ENCODE data around the gene ACTR2. TPM values are rescaled to one million over a fixed set of nuclear protein-coding genes. Genes with fewer than 3 reads are reported as not detected.
"Not testable (repeated sequence)": the region's sequence is repeated elsewhere in the genome, so short reads cannot be mapped to it uniquely, and the experiment has no call there.

ACTR2 gene
- total RNA-seq, 1 experiment from 2014 or later: 228 TPM

DNA sequence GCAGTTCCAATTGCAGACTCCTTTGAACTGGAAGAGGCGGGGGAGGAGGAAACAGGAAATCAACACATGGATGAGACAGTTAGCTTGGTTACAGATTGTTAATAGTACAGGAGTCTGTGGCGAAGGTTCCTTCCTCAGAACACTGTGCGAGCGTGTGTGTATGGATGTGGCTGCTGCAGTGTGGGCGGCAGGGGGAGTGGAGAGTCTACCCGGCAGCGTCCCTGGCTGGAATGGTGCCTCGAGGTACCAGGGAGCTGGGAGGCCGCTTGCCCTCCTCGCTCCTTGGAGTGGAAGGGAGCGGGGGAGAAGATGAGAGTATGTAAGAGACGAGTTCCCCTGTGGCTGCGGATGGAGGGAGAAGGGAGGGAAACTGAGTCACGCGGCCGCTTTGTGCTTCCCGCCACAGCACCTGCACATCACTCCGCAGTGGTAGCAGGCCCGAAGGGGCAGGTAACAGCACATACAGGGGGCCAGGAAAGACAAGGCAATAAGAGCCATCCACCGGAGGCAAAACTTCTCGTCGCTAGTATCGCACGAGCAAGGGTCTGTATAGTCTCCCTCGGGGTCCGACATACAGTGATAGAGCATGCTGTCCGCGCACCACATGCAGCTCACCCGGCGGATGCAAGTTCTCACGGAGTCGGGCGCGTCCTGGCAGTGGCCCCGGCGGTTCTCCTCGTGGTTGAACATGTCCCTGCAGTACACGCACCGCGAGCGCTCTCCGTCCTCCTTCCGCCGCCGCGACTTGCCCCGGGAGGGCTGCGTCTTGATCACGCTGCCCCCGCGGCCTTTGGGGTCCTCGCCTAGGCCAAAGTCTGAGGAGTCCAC lies 85.7 kb downstream of the ACTR2 start:
- Histone ChIP-seq H3K9me3 (ENCODE audit: low read length) (no peaks in the 10 kb centered on the region), H3K9ac (ENCODE audit: low read length) (no peak overlapping the region), H3K36me3 (ENCODE audit: insufficient read depth, low read length) (no peaks in the 10 kb centered on the region), H3K4me3 (ENCODE audit: low read length) (no peak overlapping the region), H4K20me1 (ENCODE audit: insufficient read depth, low read depth, low read length) (0 out of 2 replicates have a peak, but pooled peaks cover 7% of the 10 kb centered on the region), H3K4me2 (ENCODE audit: low read depth, low read length, poor library complexity, severe bottlenecking) (no peak overlapping the region), H2AFZ (ENCODE audit: low read length) (no peak overlapping the region), H3K4me1 (ENCODE audit: low read length) (peaks cover 7% of the 10 kb centered on the region), H3K9me2 (replicated peaks; ENCODE audit: insufficient read depth, low read length) (no peaks in the 10 kb centered on the region), H3K27ac (ENCODE audit: low read length) (no peak overlapping the region), H3K27me3 (ENCODE audit: low read length) (no peaks in the 10 kb centered on the region), H3K79me2 (ENCODE audit: low read length) (no peaks in the 10 kb centered on the region)
- no peak for DNase-seq

DNA sequence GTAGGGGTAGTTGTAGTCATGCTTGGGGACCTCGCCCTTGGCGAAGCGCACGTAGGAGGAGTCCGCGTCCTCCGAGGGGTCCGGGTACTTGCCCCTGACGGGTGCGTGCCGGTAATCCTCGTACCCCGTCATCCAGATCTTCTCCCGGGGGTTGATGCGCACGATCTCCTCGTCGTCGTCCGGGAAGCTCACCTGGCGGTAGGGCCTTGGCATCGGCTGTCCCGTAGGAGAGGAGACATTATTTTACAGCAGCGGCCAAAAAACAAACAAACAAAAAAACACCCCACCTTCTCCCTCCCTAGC lies 86.3 kb downstream of the ACTR2 start:
- Histone ChIP-seq H3K27me3 (ENCODE audit: low read length) (no peaks in the 10 kb centered on the region), H3K79me2 (ENCODE audit: low read length) (no peaks in the 10 kb centered on the region), H3K4me2 (ENCODE audit: low read depth, low read length, poor library complexity, severe bottlenecking) (no peak overlapping the region), H3K4me1 (ENCODE audit: low read length) (peaks cover 7% of the 10 kb centered on the region), H3K36me3 (ENCODE audit: insufficient read depth, low read length) (no peaks in the 10 kb centered on the region), H3K9ac (ENCODE audit: low read length) (no peak overlapping the region), H3K9me3 (ENCODE audit: low read length) (no peaks in the 10 kb centered on the region), H3K9me2 (replicated peaks; ENCODE audit: insufficient read depth, low read length) (no peaks in the 10 kb centered on the region), H4K20me1 (ENCODE audit: insufficient read depth, low read depth, low read length) (0 out of 2 replicates have a peak, but pooled peaks cover 7% of the 10 kb centered on the region), H3K27ac (ENCODE audit: low read length) (no peak overlapping the region), H3K4me3 (ENCODE audit: low read length) (no peak overlapping the region), H2AFZ (ENCODE audit: low read length) (no peak overlapping the region)
- no peak for DNase-seq

DNA sequence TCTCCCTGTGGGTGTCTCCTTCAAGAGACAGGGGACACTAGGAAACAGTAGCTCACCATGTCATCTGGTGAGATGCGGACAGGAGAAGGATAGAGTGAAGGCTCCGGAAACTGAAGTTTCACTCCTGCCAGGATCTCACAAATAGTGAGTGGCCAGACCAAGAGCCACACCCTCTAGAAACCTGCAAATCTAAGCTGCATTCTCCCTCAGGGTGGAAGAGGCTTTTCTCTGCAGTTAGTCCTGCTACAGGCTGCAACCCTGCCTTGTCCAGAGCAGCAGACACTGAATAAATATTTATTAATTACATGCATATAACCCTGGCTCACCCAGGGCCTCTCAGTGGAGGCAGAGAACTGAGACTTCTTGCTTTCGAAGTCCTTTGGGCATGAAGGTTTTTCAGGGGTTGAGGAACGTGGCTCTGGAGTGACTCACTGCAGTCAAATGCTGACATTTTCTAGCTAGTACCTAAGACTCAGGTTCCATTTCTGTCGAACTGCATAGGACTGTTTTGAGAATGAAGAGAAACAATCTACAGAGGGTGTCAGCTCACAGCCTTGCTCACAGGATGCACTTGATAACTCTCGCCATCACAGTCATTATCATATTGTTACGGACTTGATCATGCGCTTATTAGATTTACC lies 87.3 kb downstream of the ACTR2 start:
- Histone ChIP-seq H3K4me1 (ENCODE audit: low read length) (peaks cover 7% of the 10 kb centered on the region), H3K9ac (ENCODE audit: low read length) (no peak overlapping the region), H4K20me1 (ENCODE audit: insufficient read depth, low read depth, low read length) (peaks cover 11% of the 10 kb centered on the region; the same call in 1 of the 2 replicates), H3K9me2 (replicated peaks; ENCODE audit: insufficient read depth, low read length) (no peaks in the 10 kb centered on the region), H3K36me3 (ENCODE audit: insufficient read depth, low read length) (no peaks in the 10 kb centered on the region), H3K4me3 (ENCODE audit: low read length) (no peak overlapping the region), H3K27ac (ENCODE audit: low read length) (no peak overlapping the region), H3K4me2 (ENCODE audit: low read depth, low read length, poor library complexity, severe bottlenecking) (no peak overlapping the region), H3K79me2 (ENCODE audit: low read length) (no peaks in the 10 kb centered on the region), H3K27me3 (ENCODE audit: low read length) (no peaks in the 10 kb centered on the region), H3K9me3 (ENCODE audit: low read length) (no peaks in the 10 kb centered on the region), H2AFZ (ENCODE audit: low read length) (no peak overlapping the region)
- DNase-seq: no peak

DNA sequence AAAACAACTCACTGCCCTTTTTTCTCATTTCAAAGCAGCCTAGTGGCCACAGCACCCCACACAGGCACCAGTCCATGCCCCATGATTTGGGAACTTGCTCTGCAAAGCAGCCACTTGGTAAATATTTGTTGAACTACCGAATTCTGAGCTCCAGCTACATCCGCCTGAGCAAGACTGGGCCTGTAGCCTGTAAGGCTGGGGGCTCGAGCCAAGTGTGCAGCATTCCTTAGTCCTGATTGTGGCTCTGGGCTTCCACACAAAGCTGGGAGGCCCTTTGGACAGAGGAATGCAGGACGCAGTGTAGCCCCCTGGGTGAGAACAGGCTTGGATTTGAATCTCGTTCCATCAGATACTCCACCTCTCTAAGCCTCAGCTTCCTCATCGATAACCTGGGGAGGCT lies 88.4 kb downstream of the ACTR2 start:
- H3K27ac ChIP-seq (ENCODE audit: low read length): no peak overlapping the region
- H3K9me3 ChIP-seq (ENCODE audit: low read length): no peaks in the 10 kb centered on the region
- no peak overlapping the region for H3K4me3 ChIP-seq (ENCODE audit: low read length)
- H3K9me2 ChIP-seq (replicated peaks; ENCODE audit: insufficient read depth, low read length): no peaks in the 10 kb centered on the region
- no peak overlapping the region for H3K9ac ChIP-seq (ENCODE audit: low read length)
- DNase-seq: no peak
- H3K4me1 ChIP-seq (ENCODE audit: low read length): peaks cover 7% of the 10 kb centered on the region
- no peaks in the 10 kb centered on the region for H3K79me2 ChIP-seq (ENCODE audit: low read length)
- no peak overlapping the region for H3K4me2 ChIP-seq (ENCODE audit: low read depth, low read length, poor library complexity, severe bottlenecking)
- H4K20me1 ChIP-seq (ENCODE audit: insufficient read depth, low read depth, low read length): peaks cover 16% of the 10 kb centered on the region; the same call in 1 of the 2 replicates
- no peaks in the 10 kb centered on the region for H3K36me3 ChIP-seq (ENCODE audit: insufficient read depth, low read length)
- H3K27me3 ChIP-seq (ENCODE audit: low read length): no peaks in the 10 kb centered on the region
- H2AFZ ChIP-seq (ENCODE audit: low read length): no peak overlapping the region

DNA sequence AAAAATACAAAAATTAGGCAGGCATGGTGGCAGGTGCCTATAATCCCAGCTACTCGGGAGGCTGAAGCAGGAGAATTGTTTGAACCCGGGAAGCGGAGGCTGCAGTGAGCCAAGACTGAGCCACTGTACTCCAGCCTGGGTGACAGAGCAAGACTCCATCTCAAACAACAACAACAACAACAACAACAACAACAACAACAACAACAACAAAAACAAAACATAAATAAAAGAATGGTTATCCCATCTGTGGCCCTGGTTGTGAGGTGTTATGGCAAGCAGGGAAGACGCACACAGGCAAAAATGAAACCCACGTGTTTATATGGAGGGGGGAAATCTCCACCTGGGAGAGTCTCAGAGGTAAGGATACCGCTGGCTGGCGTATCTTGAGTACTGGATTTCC lies 89.7 kb downstream of the ACTR2 start:
- H3K36me3 ChIP-seq (ENCODE audit: insufficient read depth, low read length); H2AFZ ChIP-seq (ENCODE audit: low read length); H3K79me2 ChIP-seq (ENCODE audit: low read length); H3K27me3 ChIP-seq (ENCODE audit: low read length); DNase-seq; H3K9me2 ChIP-seq (replicated peaks; ENCODE audit: insufficient read depth, low read length); H3K4me1 ChIP-seq (ENCODE audit: low read length); H3K4me2 ChIP-seq (ENCODE audit: low read depth, low read length, poor library complexity, severe bottlenecking); H3K27ac ChIP-seq (ENCODE audit: low read length); H3K9me3 ChIP-seq (ENCODE audit: low read length); H3K4me3 ChIP-seq (ENCODE audit: low read length); H3K9ac ChIP-seq (ENCODE audit: low read length): not testable (repeated sequence)
- peaks cover 16% of the 10 kb centered on the region; the same call in 1 of the 2 replicates for H4K20me1 ChIP-seq (ENCODE audit: insufficient read depth, low read depth, low read length)

DNA sequence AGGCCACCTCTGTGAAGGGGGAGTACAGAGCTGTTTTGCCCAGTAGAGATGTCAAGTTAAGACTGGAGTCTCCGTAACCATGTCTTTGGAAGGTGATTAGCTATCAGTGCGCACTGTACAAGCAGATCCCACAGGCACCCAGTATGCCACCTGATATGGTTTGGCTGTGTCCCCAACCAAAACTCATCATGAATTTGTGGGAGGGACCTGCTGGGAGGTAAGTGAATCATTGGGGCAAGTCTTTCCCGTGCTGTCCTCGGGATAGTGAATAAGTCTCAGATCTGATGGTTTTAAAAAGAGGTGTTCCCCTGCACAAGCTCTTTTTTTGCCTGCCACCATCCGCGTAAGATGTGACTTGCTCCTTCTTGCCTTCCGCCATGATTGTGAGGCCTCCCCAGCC lies 90.2 kb downstream of the ACTR2 start:
- H3K36me3 ChIP-seq (ENCODE audit: insufficient read depth, low read length): no peaks in the 10 kb centered on the region
- peaks cover 15% of the 10 kb centered on the region; the same call in 1 of the 2 replicates for H4K20me1 ChIP-seq (ENCODE audit: insufficient read depth, low read depth, low read length)
- H3K4me1 ChIP-seq (ENCODE audit: low read length): peaks cover 6% of the 10 kb centered on the region
- DNase-seq: no peak
- no peaks in the 10 kb centered on the region for H3K9me3 ChIP-seq (ENCODE audit: low read length)
- no peak overlapping the region for H3K4me2 ChIP-seq (ENCODE audit: low read depth, low read length, poor library complexity, severe bottlenecking)
- H3K27ac ChIP-seq (ENCODE audit: low read length): no peak overlapping the region
- no peaks in the 10 kb centered on the region for H3K27me3 ChIP-seq (ENCODE audit: low read length)
- H3K4me3 ChIP-seq (ENCODE audit: low read length): no peak overlapping the region
- no peaks in the 10 kb centered on the region for H3K9me2 ChIP-seq (replicated peaks; ENCODE audit: insufficient read depth, low read length)
- no peak overlapping the region for H3K9ac ChIP-seq (ENCODE audit: low read length)
- H3K79me2 ChIP-seq (ENCODE audit: low read length): no peaks in the 10 kb centered on the region
- H2AFZ ChIP-seq (ENCODE audit: low read length): no peak overlapping the region

DNA sequence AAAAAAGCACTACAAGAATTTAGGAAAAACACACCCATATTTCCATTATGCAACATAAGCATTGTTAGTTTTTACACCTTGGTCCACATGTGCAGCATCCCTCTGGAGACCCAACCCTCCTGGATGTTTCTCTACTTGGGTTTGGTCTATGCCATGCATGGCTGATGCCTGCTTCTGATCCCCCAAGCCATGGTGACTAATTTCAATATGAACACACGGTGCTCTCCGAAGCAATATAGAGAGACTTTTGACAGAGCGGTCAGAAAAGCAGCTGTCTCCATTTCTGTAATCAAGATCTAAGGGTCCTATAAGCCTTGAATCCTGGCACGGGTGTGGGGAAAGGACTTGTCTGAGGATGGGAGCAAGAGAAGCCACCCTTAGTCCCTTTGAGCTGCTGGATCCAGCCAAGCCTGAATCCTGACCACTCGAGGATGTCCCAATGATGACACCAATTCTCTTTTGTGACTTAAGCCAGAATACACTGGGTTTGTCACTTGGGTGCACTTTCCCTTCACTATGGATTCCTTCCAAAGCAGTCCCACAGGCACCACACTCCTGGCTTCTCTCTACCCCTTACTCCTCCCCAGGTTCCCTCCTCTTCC lies 91.5 kb downstream of the ACTR2 start:
- H3K4me2 ChIP-seq (ENCODE audit: low read depth, low read length, poor library complexity, severe bottlenecking): no peak overlapping the region
- DNase-seq: no peak
- no peak overlapping the region for H2AFZ ChIP-seq (ENCODE audit: low read length)
- H4K20me1 ChIP-seq (ENCODE audit: insufficient read depth, low read depth, low read length): peaks cover 12% of the 10 kb centered on the region; the same call in 1 of the 2 replicates
- H3K27ac ChIP-seq (ENCODE audit: low read length): no peak overlapping the region
- no peak overlapping the region for H3K4me3 ChIP-seq (ENCODE audit: low read length)
- H3K9ac ChIP-seq (ENCODE audit: low read length): no peak overlapping the region
- H3K4me1 ChIP-seq (ENCODE audit: low read length): peaks cover 19% of the 10 kb centered on the region
- no peaks in the 10 kb centered on the region for H3K79me2 ChIP-seq (ENCODE audit: low read length)
- no peaks in the 10 kb centered on the region for H3K36me3 ChIP-seq (ENCODE audit: insufficient read depth, low read length)
- H3K9me3 ChIP-seq (ENCODE audit: low read length): no peaks in the 10 kb centered on the region
- H3K9me2 ChIP-seq (replicated peaks; ENCODE audit: insufficient read depth, low read length): no peaks in the 10 kb centered on the region
- no peaks in the 10 kb centered on the region for H3K27me3 ChIP-seq (ENCODE audit: low read length)

DNA sequence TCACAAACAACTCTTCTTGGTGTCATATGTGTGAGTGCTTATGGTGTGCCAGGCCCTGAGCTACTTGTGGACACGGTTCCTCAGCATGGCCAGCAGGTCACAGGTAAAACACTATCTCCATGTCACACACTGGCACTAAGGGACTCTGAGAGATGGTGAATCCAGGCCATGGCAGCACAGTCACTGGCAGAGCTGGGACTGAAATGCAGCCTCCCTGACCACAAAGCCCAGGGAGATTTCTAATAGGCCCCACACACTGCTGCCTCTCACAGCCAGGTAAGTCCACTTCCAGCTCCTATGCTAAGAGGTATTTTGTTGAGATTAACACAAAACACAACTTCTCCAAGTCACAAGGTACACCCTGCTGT lies 92.0 kb downstream of the ACTR2 start:
- Histone ChIP-seq H2AFZ (ENCODE audit: low read length) (no peak overlapping the region), H3K79me2 (ENCODE audit: low read length) (no peaks in the 10 kb centered on the region), H3K27me3 (ENCODE audit: low read length) (no peaks in the 10 kb centered on the region), H3K9me2 (replicated peaks; ENCODE audit: insufficient read depth, low read length) (no peaks in the 10 kb centered on the region), H4K20me1 (ENCODE audit: insufficient read depth, low read depth, low read length) (peaks cover 12% of the 10 kb centered on the region; the same call in 1 of the 2 replicates), H3K4me3 (ENCODE audit: low read length) (no peak overlapping the region), H3K27ac (ENCODE audit: low read length) (no peak overlapping the region), H3K9ac (ENCODE audit: low read length) (no peak overlapping the region), H3K9me3 (ENCODE audit: low read length) (no peaks in the 10 kb centered on the region), H3K36me3 (ENCODE audit: insufficient read depth, low read length) (no peaks in the 10 kb centered on the region), H3K4me2 (ENCODE audit: low read depth, low read length, poor library complexity, severe bottlenecking) (no peak overlapping the region), H3K4me1 (ENCODE audit: low read length) (peaks cover 24% of the 10 kb centered on the region)
- no peak for DNase-seq

All from Karpas-422 (cell line).